Measurements from ENCODE around the gene LAMA3.

LAMA3 gene

DNA sequence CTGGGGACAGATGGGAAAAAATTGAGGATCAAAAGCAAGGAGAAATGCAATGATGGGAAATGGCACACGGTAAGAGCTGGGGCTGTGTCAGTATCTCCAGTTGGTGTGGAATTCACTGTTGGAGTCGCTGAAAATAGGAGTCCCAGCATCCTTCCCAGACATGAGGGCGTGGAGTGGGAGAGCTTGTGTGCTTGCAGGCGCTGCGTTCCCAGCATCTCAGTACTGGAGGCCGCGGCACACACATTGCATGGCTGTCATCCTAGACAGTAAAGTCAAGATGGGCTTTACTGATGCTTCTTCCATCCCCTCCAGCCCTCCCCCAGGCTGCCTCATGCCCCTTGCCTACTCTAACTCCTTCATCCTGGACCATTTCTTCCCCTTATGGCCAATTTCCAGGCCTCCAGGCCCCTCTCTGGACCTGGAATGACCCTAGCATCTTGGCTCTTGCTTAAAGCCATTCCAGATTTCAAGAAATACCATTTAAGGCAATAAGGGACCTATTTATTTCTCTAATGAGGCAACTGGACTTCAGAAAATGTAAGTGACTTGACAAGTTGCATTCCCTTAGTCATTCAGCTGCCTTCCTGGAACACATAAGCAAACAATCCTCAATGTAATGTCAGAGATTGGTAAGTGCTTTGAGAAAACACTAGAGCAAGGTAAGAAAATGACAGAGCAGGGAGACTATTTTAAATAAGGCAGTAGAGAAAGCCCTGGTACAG lies 254.8 kb downstream of the LAMA3 start:
- no peak for DNase-seq

DNA sequence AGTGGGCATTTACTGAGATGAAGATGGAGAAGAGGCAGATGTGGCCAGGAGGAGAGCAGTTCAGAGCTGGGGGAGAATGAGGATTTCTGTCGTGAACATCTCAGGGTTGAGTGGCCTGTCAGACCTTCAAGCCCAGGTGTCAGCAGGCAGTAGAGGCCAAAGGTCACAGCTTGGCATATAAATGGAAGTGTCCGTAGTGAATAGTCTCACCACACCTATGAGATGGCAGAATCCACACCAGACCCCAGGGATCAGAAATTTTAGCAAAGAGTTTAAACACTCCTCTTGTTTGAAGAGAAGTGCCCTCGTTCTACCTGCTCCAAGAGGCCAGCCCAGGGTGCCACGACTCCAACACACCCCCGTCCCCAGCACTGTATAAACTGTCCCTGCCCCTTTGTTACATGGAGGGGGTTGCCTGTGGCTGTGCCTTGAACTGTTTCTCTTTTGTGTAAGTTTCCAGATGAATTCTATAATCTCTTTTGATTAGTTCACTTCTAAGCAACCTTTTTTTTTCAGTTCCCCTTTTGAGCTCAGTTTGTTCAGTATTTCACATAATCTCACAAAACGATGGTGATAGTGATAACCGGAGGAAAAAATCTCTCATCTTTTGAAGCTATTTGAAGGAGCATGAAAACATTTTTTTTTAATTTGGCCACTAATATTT lies 256.3 kb downstream of the LAMA3 start:
- DNase-seq: no peak

DNA sequence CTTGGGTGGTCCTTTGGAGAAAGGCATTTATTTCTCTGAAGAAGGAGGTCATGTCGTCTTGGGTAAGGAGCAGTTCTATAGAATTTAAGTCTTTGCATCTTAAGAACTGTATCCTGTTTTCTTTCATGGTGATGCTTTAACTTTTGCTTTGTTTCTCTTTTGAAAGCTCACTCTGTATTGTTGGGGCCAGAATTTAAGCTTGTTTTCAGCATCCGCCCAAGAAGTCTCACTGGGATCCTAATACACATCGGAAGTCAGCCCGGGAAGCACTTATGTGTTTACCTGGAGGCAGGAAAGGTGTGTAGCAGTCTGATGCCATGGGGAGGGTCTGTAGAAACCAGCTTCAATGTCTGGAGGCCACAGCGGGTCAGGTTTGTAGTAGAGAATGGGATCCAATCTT lies 260.6 kb downstream of the LAMA3 start:
- no peak for DNase-seq

DNA sequence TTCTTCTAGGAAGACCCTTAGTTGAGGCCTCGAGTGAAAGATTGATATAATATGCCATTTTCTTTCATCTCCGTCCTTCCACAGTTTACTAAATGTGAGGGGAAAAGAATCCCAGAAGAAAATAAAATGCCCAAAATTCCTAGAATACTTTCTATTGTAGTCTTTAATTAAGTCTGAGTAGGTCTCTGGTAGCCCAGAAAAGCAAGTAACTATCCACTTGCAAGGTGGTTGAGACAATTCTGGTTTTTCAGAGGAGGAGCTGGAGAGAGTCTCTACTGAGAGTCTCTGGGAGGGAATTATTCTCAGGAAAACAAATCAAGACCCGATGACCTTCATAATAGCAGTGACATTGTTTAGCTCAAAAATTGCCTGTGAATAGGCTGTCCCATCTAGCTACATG lies 261.4 kb downstream of the LAMA3 start:
- no peak for DNase-seq

GRCh38 chr18:23951206-23951605 lies 262.0 kb downstream of the LAMA3 start:
- DNase-seq: no peak

DNA sequence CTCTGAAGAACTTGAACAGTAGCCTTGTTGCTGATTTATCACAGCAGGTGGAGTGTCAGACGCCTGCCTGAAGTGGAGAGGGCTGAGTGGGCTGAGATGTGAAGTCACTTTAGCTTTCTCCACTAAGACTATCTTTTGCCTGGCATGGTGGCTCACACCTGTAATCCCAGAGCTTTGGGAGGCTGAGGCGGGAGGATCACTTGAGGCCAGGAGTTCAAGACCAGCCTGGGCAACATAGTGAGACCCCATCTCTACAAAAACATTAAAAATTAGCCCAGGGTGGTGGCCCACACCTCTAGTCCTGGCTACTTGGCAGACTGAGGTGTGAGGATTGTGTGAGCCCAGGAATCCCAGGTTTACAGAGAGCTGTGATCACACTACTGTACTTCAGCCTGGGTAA lies 264.7 kb downstream of the LAMA3 start:
- no peak for DNase-seq

DNA sequence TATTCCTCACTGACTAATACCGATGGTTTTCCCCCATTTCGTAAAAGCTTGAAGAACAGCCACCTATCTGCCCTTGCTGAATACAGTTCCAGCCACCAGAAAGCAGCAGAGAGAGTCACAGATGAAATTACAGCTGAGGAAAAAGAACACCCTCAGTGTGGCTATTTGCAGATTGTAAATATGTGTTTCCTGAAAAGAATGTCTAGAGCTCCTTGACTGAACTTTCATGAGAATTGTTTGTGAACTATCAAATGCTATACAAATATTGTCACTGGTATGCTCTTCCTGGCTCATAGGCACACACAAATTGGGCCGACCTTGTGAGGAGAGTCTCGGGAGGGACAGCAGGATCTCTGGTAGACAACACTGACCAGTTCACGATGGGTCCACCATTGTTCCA lies 267.2 kb downstream of the LAMA3 start:
- no peak for DNase-seq

DNA sequence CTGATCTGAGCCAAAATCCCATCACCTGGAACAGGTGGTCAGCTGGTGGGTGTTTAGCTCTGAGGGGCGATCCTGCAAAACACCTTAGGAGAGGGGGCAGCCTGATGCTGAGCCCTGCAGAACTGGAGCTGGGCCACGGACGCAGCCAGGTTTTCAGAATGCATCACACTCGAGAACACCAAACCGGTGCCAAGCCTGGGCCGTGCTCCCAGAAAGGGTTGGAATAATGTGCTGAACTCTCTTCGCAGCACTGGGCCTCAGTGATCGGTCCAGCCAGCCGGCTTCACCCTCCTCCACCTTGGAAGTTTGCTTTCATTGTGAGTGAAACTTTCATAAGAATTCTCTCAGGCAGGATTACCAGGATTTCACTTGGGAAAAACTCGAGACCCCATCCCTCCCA lies 268.8 kb downstream of the LAMA3 start:
- no peak for DNase-seq

DNA sequence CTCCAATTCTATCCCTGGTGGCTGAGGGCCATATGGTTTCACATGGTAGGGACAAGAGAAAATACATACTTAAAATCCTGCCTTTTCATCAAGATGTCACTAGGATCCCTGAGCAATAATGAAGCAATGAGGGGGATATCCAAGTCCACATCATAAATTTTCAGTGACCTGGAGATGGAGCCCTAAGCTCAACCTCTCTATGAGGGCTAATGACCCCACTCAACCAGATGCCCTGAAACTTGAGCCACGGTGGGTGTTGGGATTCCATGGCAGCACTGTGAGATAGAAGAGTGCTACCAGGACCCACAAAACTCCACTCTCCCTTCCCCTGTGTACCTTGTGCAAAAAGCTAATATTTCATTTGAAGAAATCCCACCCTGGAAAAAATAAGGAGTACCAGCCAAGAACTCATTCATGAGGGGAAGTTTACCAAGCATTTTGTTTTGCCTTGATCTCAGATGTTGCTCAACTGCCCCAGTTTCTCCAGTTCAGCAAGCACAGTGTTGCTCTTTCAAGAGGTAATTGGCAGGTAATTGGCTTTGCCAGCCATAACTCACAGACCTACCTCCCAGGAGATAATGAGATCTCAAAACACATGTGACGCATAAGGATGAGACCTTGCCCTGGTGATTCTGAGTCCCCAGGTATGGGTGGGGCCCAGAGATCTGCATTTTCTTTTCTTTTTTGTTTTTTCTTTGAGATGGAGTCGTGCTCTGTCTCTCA lies 274.4 kb downstream of the LAMA3 start:
- DNase-seq: no peak

- DNase-seq: peak; percentile 16
Measured at GRCh38 chr18:23964282-23965238, 275.3 kb downstream of the LAMA3 start.

DNA sequence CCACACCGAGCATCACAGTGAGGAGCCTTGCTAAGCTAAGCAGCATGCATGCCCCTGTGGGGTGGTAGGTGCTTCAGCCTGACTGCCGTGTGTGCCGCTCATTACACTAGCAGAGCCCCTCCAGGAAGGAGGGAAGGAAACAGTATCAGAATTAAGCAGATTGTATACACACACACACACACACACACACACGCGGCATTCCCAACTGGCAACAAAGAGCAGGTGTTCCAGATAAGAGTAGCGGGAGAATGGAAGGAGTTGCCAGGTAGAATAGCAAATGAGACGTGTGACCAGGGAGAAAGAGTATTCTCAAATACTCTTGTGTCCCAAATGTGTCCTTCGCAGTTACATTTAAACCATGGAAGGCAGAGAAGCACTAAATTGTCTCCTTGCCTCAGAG lies 277.7 kb downstream of the LAMA3 start:
- DNase-seq: no peak

DNA sequence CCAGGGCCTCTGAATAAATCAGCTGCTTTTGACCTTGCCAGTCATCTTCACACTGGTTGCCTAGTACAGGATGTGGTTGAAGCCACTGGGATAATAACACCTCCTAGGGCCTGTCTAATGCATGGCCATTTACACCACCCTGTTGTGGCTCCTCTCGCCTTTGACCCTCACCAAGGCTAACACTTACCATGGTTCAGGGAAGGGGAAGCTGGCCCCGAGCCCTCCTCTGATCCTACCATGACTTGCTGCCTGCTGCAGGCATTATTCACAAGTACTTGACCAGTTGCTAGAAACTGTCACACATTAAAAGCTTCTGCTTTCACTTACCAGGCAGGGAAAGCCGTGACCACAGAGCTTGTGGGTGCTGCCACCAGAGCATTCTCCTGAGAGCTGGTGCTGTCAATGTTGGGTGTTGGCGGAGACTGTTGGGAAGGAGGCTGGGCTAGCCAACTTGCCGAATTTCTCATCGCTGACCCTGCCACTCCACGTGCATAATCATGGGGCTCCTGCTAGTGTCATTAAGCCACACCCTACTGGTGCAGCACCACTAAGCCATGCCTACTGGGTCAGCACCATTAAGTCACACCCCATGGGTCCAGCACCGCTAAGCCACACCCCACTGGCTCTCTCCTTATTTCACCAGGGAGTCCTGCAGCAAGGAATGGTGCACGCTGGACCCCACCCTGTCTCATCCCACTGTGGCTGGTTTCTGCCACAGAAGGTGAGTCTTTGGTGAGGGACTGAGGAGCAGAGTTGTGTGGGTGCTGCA lies 278.3 kb downstream of the LAMA3 start:
- no peak for DNase-seq

DNA sequence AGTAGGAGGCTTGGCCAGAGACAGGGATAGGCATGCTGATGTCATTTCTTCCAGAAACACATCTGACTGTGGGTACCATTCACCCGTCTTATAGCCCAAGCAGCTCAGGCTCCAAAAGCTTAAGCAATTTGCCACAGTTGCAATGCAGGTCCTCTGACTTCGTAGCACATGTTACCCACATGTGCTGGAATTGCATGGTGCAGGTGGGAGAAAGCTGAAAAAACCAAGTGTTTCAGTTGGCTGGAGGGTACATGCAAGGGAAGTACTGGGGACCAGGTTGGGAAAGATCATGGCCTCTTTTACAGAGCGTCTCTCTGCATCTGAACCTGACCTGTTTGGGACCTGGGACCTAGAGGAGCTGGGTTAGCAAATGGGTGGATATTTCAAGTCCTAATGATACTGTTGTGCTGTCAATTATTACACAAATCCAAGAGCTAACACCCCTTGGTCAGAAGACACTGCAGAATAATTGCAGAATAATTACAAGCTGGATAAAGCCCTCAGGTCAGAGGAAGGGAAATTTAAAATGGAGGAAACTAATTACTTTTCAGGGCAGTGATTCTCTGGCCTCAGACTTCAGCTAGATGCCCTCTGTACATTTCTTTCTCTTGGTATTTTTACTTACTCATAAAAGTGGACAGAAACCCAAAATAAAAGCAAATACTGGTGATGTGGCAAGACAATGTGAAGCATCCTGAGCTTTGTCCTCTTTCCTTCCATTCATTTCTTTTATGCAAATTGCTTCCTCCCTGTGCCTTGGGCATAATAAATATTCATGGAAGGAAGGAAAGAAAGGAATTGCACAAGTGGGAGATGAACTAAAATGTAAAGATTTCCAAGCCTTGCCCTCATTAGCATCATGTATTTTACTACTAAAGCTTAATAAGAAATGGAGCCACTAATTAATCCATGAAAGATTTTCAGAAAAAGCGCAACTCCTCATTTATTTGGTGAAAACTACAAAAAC lies 279.7 kb downstream of the LAMA3 start:
- DNase-seq: no peak

GRCh38 chr18:23969664-23970063 lies 280.4 kb downstream of the LAMA3 start:
- DNase-seq: no peak

GRCh38 chr18:23970161-23971096 lies 281.2 kb downstream of the LAMA3 start:
- peak; percentile 34 for DNase-seq

- no peak for DNase-seq
Measured at GRCh38 chr18:23971097-23971440, 281.8 kb downstream of the LAMA3 start.

GRCh38 chr18:23971666-23972230 lies 282.5 kb downstream of the LAMA3 start:
- no peak for DNase-seq

GRCh38 chr18:23972453-23972852 lies 283.2 kb downstream of the LAMA3 start:
- no peak for DNase-seq

GRCh38 chr18:23977103-23977502 lies 287.9 kb downstream of the LAMA3 start:
- no peak for DNase-seq
